Psoas muscle (tissue), 8 donors: ENCODE data around the gene RSPO4. TPM values are rescaled to one million over a fixed set of nuclear protein-coding genes. Genes with fewer than 3 reads are reported as not detected.

Source experiments
- ATAC-seq, 4 donors: fragments of 200-7000 bp; cut with Tn5 transposase; one replicate each; pipeline ENCODE4 v1.9.1; 2020; ENCODE audit warnings: moderate library complexity in 3 of 4, mild to moderate bottlenecking in 2 of 4
- DNase-seq, 2 donors: peaks; one replicate each; pipeline ENCODE4 v3.0.0-alpha.2; 2020
- H3K27ac ChIP-seq: fragments of 200-600 bp; one replicate; pipeline ENCODE4 v1.8.0; 2022
- H3K27me3 ChIP-seq, 3 donors: fragments of 200-600 bp in 1 of 3; one replicate each; pipeline versions ENCODE4 v1.6.1 to v1.8.0; 2013 to 2022; ENCODE audit warnings: low read length in 2 of 3, mild to moderate bottlenecking in 2 of 3, moderate library complexity in 1 of 3; ENCODE audit not compliant: insufficient read depth in 3 of 3
- H3K36me3 ChIP-seq, 2 donors: fragments of 200-600 bp in 1 of 2; one replicate each; pipeline versions ENCODE4 v1.6.1 to v1.8.0; 2013 to 2022; ENCODE audit warnings: low read depth in 1 of 2, mild to moderate bottlenecking in 1 of 2, moderate library complexity in 1 of 2; ENCODE audit not compliant: insufficient read depth in 1 of 2
- H3K4me1 ChIP-seq: fragments of 200-600 bp; one replicate; pipeline ENCODE4 v1.8.0; 2022
- H3K4me3 ChIP-seq: fragments of 200-600 bp; one replicate; pipeline ENCODE4 v1.8.0; 2022; ENCODE audit warnings: mild to moderate bottlenecking
- H3K9me3 ChIP-seq: fragments of 200-600 bp; one replicate; pipeline ENCODE4 v1.8.0; 2022
- WGBS, 3 donors: extraction: QIAGEN DNeasy Blood & Tissue Kit; methylation state at CpG; one replicate each; pipeline versions ENCODE4 v1.1.6 to v1.1.7; 2013; 5-methylcytosine and 5-hydroxymethylcytosine counted together
- intact Hi-C, 2 donors: fragments of 100-400 bp; cut with DNase I; formaldehyde crosslinking; loops; one replicate each; pipeline versions ENCODE4 v1.11.0 to v1.14.2; 2022
- long read RNA-seq, 2 donors: library from polyadenylated mRNA; unstranded; transcript quantifications; one replicate each; pipeline ENCODE4 v2.0.0, GENCODE V29; 2021
- polyA plus RNA-seq, 3 donors: library from polyadenylated mRNA; stranded (reverse); fragments of 200-250 nt; gene quantifications; one replicate each; pipeline ENCODE4 v1.2.3, GENCODE V29; 2013
- total RNA-seq, 4 donors: library from RNA; stranded (reverse); fragmentation: NEBNext Ultra II Directional in 2 of 4; extraction: Animal tissue kit (Norgen Biotek cat#: 25700) in 2 of 4; gene quantifications; one replicate each; pipeline versions ENCODE4 v1.2.1 to v1.2.4, GENCODE V29; 2021 to 2023
- TF ChIP-seq, protein P1 (sequence below): fragments of 200-600 bp; IDR thresholded peaks from one replicate; pipeline ENCODE4 v1.8.0; 2022; ENCODE audit warnings: antibody characterized with exemption
- donor health status: healthy with polysubstance abuse.
- donor health status: DM: no; HTN: no; CAD: no; lungs with moderate emphysema.
- donor health status: Bipolar disorder and iron deficiency.
- donor health status: healthy.
- donor health status: DM: yes; HTN: yes; CAD: no.
- donor health status: DM: no; HTN: no; CAD: no.
- donor health status: DM: no; HTN: no; CAD: no.
- donor health status: DM: yes; HTN: yes; CAD: no.

Gene RSPO4
- under 1 TPM in 1 of 4 donors, not detected in 3; 0.13 TPM for total RNA-seq
- under 1 TPM in 2 of 3 donors, not detected in 1; 0.01 to 0.03 TPM for polyA plus RNA-seq
- long read RNA-seq, donor 1 = 0 reads
- long read RNA-seq, donor 2 = 0 reads

DNA sequence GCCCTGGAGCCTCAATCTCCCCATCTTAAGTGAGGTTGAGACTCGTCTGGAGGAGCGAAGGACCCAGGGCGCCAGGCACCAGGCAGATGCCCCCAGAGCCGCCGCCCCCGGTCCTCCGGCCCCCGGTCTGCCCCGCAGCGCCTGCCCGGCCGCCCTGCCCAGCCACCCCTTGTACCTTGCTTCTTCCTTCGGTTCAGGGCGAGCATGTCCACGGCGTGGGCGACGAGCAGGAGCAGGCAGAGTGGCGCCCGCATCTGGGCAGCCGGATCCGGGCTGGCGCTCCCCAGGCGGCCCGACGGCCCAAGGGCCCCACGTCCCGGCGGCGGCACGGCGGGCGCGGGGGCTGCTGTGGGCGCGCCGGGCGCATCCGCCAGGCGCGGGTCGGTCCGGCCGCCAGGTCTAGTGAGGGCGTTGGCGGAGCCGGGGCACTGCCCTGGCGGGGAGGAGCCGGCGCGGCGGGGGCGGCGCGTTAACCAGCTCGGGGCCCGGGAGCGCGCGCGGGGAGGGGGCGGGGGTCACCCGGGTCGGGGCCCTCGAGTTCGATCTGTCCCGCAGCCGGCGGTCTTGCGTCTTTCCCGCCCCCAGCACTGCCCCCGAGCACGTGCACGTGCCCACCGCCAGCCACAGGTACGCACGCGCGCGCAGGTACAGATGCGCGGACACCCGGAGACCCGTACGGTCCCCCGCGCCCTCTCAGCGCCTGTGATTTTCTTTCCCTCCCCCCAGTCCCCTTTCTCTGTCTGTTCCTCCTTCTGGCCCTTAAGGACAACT is at the start of gene RSPO4:
Gene RSPO4, minus strand, starts transcription at position 401 of the 771 bp plus-strand sequence. Its CDS starts 147 bp downstream, at position 254.
- intact Hi-C loops = no loop called here
- peaks cover 0 to 58% (median 16%) of the 10 kb centered on the region in 3 donors for H3K27me3 ChIP-seq
- ATAC-seq = no peak

DNA sequence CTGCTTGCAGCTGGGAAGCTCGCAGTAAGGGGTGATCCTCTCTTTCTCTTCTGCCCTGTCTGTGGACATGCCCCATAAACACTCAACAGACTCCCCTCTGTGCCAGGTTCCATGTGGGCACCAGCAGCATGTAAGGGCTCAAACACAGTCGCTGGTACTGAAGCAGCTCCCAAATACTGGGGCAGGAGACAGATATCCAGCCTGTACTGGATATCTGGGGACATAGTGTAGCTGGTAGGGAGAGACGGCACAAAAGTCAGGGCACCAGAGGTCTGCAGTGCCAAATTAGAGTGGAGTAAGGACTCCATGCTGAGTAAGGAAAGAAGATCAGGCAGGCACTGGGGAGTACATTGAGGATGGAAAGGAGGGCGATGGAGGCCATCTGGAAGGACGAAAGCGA is 48.3 kb upstream of the RSPO4 start:
- Histone ChIP-seq H3K4me3 (no peak overlapping the region), H3K9me3 (no peaks in the 10 kb centered on the region), H3K27me3 (no peaks in the 10 kb centered on the region), H3K4me1 (no peaks in the 10 kb centered on the region), H3K27ac (no peak overlapping the region), H3K36me3 (no peaks in the 10 kb centered on the region)
- ATAC-seq = no peak
- intact Hi-C loops = no loop called here
- TF ChIP-seq, protein P1, sequence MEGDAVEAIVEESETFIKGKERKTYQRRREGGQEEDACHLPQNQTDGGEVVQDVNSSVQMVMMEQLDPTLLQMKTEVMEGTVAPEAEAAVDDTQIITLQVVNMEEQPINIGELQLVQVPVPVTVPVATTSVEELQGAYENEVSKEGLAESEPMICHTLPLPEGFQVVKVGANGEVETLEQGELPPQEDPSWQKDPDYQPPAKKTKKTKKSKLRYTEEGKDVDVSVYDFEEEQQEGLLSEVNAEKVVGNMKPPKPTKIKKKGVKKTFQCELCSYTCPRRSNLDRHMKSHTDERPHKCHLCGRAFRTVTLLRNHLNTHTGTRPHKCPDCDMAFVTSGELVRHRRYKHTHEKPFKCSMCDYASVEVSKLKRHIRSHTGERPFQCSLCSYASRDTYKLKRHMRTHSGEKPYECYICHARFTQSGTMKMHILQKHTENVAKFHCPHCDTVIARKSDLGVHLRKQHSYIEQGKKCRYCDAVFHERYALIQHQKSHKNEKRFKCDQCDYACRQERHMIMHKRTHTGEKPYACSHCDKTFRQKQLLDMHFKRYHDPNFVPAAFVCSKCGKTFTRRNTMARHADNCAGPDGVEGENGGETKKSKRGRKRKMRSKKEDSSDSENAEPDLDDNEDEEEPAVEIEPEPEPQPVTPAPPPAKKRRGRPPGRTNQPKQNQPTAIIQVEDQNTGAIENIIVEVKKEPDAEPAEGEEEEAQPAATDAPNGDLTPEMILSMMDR = no peak
- WGBS, 3 donors = 72 to 83% (median 76%) methylated on average over 6 of the region's 6 CpGs
- DNase-seq = no peak

More for the DNA sequence above, at the start of gene RSPO4:
- no peak within 1 kb of the TSS for H3K27ac ChIP-seq
- TF ChIP-seq, protein P1 = no peak
- no peak within 1 kb of the TSS for H3K4me3 ChIP-seq
- DNase-seq = no peak
- WGBS, 3 donors = 2 to 3% (median 2%) methylated on average over 44 to 88 of the region's 88 CpGs
- no peaks in the 10 kb centered on the region for H3K4me1 ChIP-seq
- no peaks in the 10 kb centered on the region for H3K9me3 ChIP-seq
- H3K36me3 ChIP-seq = no peaks in the 10 kb centered on the region

GRCh38 chr20:1045860-1046418 is 43.8 kb upstream of the RSPO4 start:
- ATAC-seq = no peak
- TF ChIP-seq, protein P1 = no peak
- intact Hi-C loops = no loop called here

GRCh38 chr20:1041845-1042390 is 39.8 kb upstream of the RSPO4 start:
- ATAC-seq (no peak), DNase-seq (no peak)
- intact Hi-C loops = no loop called here
- Histone ChIP-seq H3K9me3 (no peaks in the 10 kb centered on the region), H3K36me3 (no peaks in the 10 kb centered on the region), H3K4me3 (no peak overlapping the region), H3K4me1 (no peaks in the 10 kb centered on the region), H3K27ac (no peak overlapping the region), H3K27me3 (no peaks in the 10 kb centered on the region)
- TF ChIP-seq, protein P1 = no peak
- WGBS, 3 donors = 71 to 81% (median 79%) methylated on average over 7 of the region's 7 CpGs

More at GRCh38 chr20:1045860-1046418, 43.8 kb upstream of the RSPO4 start:
- Histone ChIP-seq H3K9me3 (no peaks in the 10 kb centered on the region), H3K27ac (no peak overlapping the region), H3K4me1 (no peaks in the 10 kb centered on the region), H3K4me3 (no peak overlapping the region), H3K36me3 (no peaks in the 10 kb centered on the region), H3K27me3 (no peaks in the 10 kb centered on the region)
- DNase-seq = no peak
- WGBS, 3 donors = 83 to 97% (median 87%) methylated on average over 3 of the region's 3 CpGs
